Endothelial cell of umbilical vein (primary cell): ENCODE measurements around the gene SH3RF3.

Experiments used
- CTCF ChIP-seq, 2 donors: IDR thresholded peaks; 1 replicate in 1 of 2; 2 replicates in 1 of 2; pipeline ENCODE4 v1.5.1; 2011; ENCODE audit warnings: low read length in 2 of 2, mild to moderate bottlenecking in 2 of 2, moderate library complexity in 2 of 2, control low read depth in 1 of 2, inconsistent platforms in 1 of 2, low read depth in 1 of 2; ENCODE audit not compliant: insufficient read depth in 1 of 2; ENCODE audit errors: extremely low read depth in 1 of 2
- EZH2 ChIP-seq: IDR thresholded peaks from 2 replicates; pipeline ENCODE4 v1.6.1; 2012; ENCODE audit warnings: borderline replicate concordance, low read depth, mild to moderate bottlenecking, moderate library complexity, low read length, inconsistent platforms; ENCODE audit not compliant: severe bottlenecking
- FOS ChIP-seq: IDR thresholded peaks from 2 replicates; pipeline ENCODE4 v1.6.1; 2011; ENCODE audit warnings: mild to moderate bottlenecking, low read length, moderate library complexity, borderline replicate concordance; ENCODE audit not compliant: insufficient read depth
- GATA2 ChIP-seq: IDR thresholded peaks from 2 replicates; pipeline ENCODE4 v1.7.0; 2011; ENCODE audit warnings: low read depth, mild to moderate bottlenecking, moderate library complexity, mixed read lengths, low read length; ENCODE audit not compliant: insufficient read length, insufficient read depth
- JUN ChIP-seq: IDR thresholded peaks from 2 replicates; pipeline ENCODE4 v1.6.1; 2011; ENCODE audit warnings: borderline replicate concordance, low read depth; ENCODE audit not compliant: insufficient read length, insufficient read depth
- MAX ChIP-seq: IDR thresholded peaks from 2 replicates; pipeline ENCODE4 v1.6.1; 2011; ENCODE audit not compliant: insufficient read depth, insufficient read length
- MYC ChIP-seq: IDR thresholded peaks from one replicate; pipeline ENCODE4 v1.6.1; 2011; ENCODE audit warnings: mild to moderate bottlenecking, low read depth, low read length
- POLR2A ChIP-seq: IDR thresholded peaks from 2 replicates; pipeline ENCODE4 v1.6.1; 2012; ENCODE audit warnings: low read depth, mild to moderate bottlenecking, control low read depth, low read length
- POLR2AphosphoS5 ChIP-seq: IDR thresholded peaks from 2 replicates; pipeline ENCODE4 v1.6.1; 2012; ENCODE audit warnings: low read depth, mild to moderate bottlenecking, control low read depth, low read length, moderate library complexity; ENCODE audit not compliant: insufficient read depth

- no peak for TF ChIP-seq CTCF (IDR thresholded peaks at IDR 0.05; ENCODE audit: extremely low read depth in 1 of 2, insufficient read depth in 1 of 2, low read depth in 1 of 2, low read length in 2 of 2)
- no peak for TF ChIP-seq POLR2AphosphoS5
- TF ChIP-seq EZH2: no peak
- no peak for TF ChIP-seq GATA2
- TF ChIP-seq MAX: no peak
- no peak for TF ChIP-seq POLR2A
- TF ChIP-seq JUN: no peak
- no peak for TF ChIP-seq MYC
- no peak for TF ChIP-seq FOS
Observed at GRCh38 chr2:109127556-109127955, 1.4 kb upstream of the SH3RF3 start.
